ENCODE data around the gene GSK3A.

- TF ChIP-seq CTCF (conservative IDR thresholded peaks at IDR 0.05) (no peak), EZH2 (IDR thresholded peaks at IDR 0.05; ENCODE audit: low read depth) (no peak)
Measured at GRCh38 chr19:42193706-42194105, 48.7 kb downstream of the GSK3A start.
